Measurements from ENCODE around the gene ACSS2.

- TF ChIP-seq SUZ12 (IDR thresholded peaks at IDR 0.05) (no peak), FOXK2 (IDR thresholded peaks at IDR 0.05) (no peak), ARNT (IDR thresholded peaks at IDR 0.05) (no peak), SP1 (IDR thresholded peaks at IDR 0.05) (no peak), CTBP1 (IDR thresholded peaks at IDR 0.05; ENCODE audit: borderline replicate concordance) (no peak), TARDBP (IDR thresholded peaks at IDR 0.05) (no peak), ZNF384 (IDR thresholded peaks at IDR 0.05) (no peak), NFRKB (IDR thresholded peaks at IDR 0.05) (no peak)
Measured at GRCh38 chr20:34954904-34955230, 78.5 kb downstream of the ACSS2 start.

Measured in HEK293T (cell line).